Dermis microvascular lymphatic vessel endothelial cell (primary cell): ENCODE measurements around the gene PFDN4. TPM values are rescaled to one million over a fixed set of nuclear protein-coding genes. Genes with fewer than 3 reads are reported as not detected.

ENCODE experiments used
- DNase-seq, 2 donors: peaks; one replicate each; pipeline versions ENCODE4 v3.0.0 to v3.0.0-alpha.2; 2010; ENCODE audit warnings: low read depth in 2 of 2
- total RNA-seq: library from RNA; depleted of rRNA; stranded (reverse); fragments of >200 nt; gene quantifications from 2 replicates; pipeline ENCODE4 v1.2.1, GENCODE V29; 2014

PFDN4 gene
- total RNA-seq, 1 donor from 2014 or later, result 70.0 TPM

GRCh38 chr20:54173653-54174456, 34.0 kb upstream of the PFDN4 start, which contains the start of gene CYP24A1:
CYP24A1 (minus strand) TSS chr20:54173986; CDS start chr20:54173579, 407 bp downstream.
- DNase-seq, result no peak

DNA sequence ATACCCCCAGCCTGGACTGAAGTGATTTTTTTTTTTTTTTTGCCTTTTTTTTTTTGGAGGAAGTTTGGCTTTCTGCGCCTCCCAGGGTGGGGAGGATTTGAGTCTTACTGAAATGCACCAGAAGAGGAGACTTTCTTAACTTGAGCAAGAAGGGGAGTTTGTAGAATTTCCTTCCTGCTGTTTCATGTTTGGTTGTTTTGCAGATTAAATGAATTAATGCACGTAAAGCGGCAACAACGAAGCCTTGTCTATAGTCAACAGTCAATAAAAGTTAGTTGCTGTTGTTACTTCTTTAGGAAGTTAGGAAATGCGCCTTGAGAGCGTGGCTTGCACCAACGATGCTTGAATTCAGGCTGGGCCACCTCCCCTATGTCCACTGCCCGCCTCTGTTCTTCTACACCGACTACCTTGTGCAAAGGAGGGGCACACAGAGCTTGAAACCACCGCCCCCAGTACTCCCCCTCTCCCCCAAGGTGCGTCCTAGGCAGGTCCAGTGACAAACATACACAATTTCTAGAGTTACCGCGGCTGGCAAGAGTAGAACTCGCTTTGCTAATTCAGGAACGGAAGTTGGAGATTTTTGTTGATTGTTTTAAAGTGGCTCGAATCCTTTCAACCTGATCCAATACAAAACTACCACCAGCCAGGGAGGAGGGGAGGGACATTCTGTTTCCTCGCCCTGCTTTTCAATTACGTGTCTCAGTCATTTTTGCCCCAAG, 33.3 kb upstream of the PFDN4 start:
- DNase-seq, result no peak

- DNase-seq, result no peak
These were observed 31.3 kb upstream of the PFDN4 start for GRCh38 chr20:54176610-54177009.

- DNase-seq, result no peak
These were observed 30.5 kb upstream of the PFDN4 start for GRCh38 chr20:54177378-54177777.

- no peak for DNase-seq
These were observed 29.6 kb upstream of the PFDN4 start for GRCh38 chr20:54178256-54178655.

- DNase-seq, result no peak
These were observed 27.9 kb upstream of the PFDN4 start for GRCh38 chr20:54179946-54180345.

DNA sequence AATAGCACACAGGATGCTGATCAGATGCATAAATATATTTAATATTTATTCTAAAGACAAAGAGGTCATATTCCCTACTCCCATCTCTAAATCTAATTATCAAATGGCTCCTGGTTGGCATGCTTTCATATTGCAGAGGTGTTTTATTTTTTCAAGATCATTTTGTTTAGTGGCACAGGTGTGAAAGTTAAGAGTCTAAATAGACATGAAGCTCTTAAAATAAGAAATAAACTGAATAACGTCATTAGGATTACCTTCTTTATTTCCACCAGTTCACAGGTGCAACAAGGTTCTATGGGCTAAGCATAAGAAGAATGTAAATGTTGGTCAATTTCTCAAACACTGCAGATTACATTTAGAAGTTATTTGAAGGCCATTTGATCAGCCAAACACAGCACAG, 27.0 kb upstream of the PFDN4 start:
- DNase-seq, result no peak

DNA sequence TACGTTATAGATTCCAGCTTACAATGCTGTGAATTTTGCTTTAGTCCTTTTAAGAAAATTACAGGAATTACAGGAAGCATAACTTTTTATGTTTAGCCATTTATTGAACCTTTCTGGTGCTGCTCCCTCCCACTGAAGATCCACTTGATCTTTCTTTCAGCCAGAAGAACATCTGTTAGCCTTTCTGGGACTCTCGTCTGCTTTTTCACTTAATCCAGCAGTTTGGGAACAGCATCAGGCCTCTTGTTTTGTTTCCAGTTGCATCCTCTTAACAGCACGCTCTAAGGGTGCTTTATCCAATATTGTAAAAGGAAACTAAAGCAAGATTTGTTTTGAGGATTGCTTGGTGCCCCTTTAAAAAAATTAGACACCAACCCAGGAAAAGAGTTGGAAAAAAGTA, 23.8 kb upstream of the PFDN4 start:
- no peak for DNase-seq

- DNase-seq, result no peak
These were observed 22.8 kb upstream of the PFDN4 start for GRCh38 chr20:54184904-54185626.

- no peak for DNase-seq
These were observed 19.6 kb upstream of the PFDN4 start for GRCh38 chr20:54188132-54188849.

- no peak for DNase-seq
These were observed 18.3 kb upstream of the PFDN4 start for GRCh38 chr20:54189630-54190029.

- DNase-seq, result no peak
These were observed 17.7 kb upstream of the PFDN4 start for GRCh38 chr20:54190217-54190616.

DNA sequence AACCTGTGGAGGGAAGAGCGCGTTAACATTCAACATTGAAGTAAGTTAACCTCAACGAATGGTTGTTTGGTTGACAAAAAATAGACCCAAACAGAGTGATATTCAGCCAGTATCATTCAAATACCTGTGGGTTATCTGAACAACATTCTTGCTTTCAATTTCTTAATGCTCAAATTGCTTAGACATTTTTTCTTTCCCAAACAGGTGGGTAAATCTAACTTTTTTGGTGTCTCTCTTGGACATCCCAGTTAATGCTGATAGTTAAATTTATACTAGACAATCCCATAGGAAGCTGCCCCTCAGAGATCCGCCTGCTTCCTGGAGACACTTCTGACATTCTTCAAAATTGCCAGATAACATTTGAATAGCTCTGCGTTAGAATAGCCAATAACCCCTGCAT, 14.1 kb upstream of the PFDN4 start:
- DNase-seq, result no peak

DNA sequence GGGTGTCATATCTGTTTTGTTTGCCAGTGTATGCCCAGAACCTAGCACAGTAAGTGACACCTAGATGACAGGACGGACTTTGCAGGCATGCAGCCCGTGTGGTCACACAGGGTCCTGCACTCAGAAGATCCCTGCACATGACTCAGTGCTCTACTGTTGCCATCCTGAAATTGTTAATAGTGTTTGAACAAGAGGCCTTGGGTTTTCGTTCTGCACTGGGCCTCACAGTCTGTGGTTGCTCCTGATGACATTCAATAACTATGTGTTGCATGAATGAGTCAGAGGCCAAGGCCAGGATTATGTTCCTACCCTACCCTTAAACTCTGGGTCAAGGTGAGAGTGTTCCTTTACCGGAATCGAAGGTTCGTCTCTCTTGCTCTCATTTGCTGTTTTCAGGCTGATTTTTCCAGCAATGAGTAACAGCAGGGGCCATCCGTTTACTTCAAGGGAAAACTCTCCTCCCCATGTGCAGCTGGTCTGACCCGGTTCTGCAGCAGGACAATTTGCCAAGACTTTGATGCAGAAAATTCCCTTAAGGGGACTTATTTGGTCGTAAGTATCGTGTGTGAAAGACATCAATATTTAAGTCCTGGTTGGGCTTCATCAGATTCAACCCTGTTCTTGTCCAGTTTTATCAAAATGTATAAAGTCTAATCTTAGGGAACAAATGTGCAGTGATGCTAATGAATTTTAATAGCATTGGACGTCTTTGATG, 13.0 kb upstream of the PFDN4 start:
- DNase-seq, result no peak

DNA sequence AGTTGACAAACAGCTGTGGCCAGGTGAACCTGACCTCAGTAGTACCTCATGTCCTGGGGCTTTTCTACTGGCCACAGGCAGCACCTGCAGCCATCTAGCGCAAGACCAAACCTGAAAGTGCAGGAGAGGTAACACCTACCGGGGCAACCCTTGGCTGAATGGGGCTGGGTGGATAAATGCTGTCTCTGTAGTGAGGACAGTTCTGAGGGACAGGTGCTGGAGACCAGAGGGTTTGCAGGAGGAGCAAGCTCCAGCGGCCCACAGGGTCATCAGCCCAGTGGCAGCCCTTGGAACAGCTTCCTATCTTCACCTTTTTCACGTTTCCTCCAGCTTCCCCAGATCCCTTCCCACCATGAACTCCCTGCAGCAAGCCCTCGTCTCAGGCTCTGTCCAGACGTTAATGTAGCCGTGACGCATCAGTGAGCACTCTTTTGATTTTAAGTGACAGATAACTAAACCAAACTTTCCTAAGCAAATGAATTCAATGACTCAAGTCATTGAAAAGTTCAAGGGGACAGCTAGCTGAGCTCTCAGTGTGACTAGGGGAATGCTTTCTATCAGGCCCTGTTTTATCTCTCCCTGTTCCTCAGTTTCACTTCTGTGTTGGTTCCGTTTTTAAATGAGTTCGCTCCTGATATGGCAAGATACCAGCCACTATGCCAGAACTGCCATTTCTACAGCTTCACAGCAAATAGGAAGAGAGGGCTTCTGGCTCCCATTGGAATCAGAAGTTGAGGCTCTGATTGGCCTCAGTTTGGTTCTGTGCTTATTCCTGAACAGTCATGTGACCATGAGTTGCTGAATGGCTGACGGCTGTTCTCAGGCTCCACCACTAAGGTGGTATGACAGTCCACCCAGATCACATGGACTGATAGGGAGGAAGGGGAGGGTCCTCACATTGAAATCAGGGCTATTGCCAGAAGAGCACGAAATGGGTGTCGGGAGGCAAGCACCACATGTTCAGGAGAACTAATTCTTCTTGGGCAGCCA, 12.1 kb upstream of the PFDN4 start:
- DNase-seq, result no peak

DNA sequence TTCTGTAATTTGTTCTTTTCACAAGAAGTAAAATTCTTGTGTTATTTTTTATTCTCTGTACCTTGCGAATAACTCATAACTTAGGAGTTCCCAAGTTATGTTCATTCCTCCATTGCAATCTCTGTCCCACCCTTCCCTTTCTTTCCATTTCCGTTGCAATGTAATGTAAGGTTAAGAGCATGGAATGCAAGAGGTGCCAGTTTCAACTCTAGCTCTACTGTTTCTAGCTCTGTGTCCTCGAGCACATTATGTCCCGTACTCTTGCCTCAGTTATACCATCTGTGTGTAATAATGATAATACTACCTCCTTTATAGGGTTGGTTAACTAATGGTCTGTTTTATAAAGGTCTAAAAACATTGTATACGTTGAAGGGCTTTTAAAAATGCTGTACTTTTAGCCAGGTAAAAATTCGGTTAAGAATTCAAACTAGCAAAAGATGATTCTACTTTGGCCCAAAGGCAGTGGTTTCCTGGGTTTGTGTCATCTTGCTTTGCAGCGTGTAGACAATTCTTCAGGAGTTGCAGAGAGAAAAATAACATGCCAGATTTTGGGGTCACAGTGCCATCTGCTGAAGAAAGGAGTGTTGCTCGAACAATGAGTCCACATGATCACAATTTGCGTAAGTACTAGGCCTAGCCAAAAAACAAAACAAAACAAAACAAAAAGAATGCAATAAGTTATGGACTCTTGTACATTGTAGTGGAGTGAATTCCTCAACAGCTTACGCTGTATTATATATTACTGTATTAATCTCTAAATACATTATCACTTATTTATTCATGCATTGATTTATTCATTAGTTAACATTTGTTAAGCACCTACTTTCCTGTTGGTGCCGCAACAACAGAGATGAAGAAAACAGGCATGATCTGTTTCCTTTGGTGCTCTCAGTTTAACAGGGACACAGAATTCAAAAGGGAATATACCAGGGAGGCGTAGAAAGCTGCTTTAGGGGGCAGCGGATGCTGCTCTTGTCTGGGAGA, 10.0 kb upstream of the PFDN4 start:
- no peak for DNase-seq

DNA sequence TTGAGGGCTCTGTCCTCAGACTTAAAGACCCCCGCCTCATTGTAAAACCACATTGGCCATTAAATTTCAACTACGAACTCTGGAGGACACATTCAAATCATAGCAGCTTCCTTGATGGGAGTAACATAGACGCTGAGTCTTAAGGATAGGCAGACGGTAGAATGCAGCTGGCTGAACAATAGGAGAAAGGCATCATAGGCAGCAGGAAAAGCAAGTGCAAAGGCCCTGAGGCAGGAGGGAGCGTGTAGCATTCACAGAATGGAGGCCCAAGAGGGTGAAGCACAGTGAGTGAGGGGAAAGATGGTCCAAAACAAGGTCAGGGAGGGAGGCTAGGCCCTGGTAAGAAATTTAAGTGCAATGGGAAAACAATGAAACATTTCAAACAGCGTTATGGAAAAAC, 8.6 kb upstream of the PFDN4 start:
- DNase-seq, result no peak

- peak; percentile 40 to 70 for DNase-seq
These were observed 8.1 kb upstream of the PFDN4 start for GRCh38 chr20:54199721-54200176.
